WTC11 (cell line): ENCODE data around the gene ATN1. TPM values are rescaled to one million over a fixed set of nuclear protein-coding genes. Genes with fewer than 3 reads are reported as not detected.
A peak's percentile ranks its signal among the peaks of the same experiment; 100 is the strongest.

Experiments
- ATAC-seq: fragments of 200-7000 bp; cut with Tn5 transposase; 2 replicates; pipeline ENCODE4 v1.10.0; 2021; ENCODE audit warnings: mild to moderate bottlenecking, moderate library complexity
- CTCF ChIA-PET: fragments of 300-600 bp; sonication (Branson Sonifier 250); formaldehyde crosslinking; loops from one replicate; lab custom pipeline; 2021; ENCODE audit warnings: antibody characterized with exemption; lab: Charles Lee
- POLR2A ChIA-PET: fragments of 350-600 bp; sonication (Branson Sonifier 250); formaldehyde crosslinking; loops from one replicate; lab custom pipeline; 2021; ENCODE audit warnings: antibody characterized with exemption; lab: Charles Lee
- DNase-seq: peaks from one replicate; pipeline ENCODE4 v3.0.0; 2021; ENCODE audit warnings: low spot score
- H3K27ac Mint-ChIP-seq: 2 replicates; pipeline ENCODE4 v1.8.0; 2021; ENCODE audit warnings: mixed read lengths
- H3K27me3 Mint-ChIP-seq: 2 replicates; pipeline ENCODE4 v1.8.0; 2021; ENCODE audit warnings: low read depth, mild to moderate bottlenecking, moderate library complexity, mixed read lengths
- H3K36me3 Mint-ChIP-seq: 2 replicates; pipeline ENCODE4 v1.8.0; 2021; ENCODE audit warnings: mixed read lengths
- H3K4me1 Mint-ChIP-seq: 2 replicates; pipeline ENCODE4 v1.8.0; 2022; ENCODE audit warnings: mixed read lengths
- H3K4me3 Mint-ChIP-seq: 2 replicates; pipeline ENCODE4 v1.8.0; 2021; ENCODE audit warnings: mild to moderate bottlenecking, moderate library complexity, mixed read lengths
- H3K9me3 Mint-ChIP-seq: 2 replicates; pipeline ENCODE4 v1.8.0; 2021; ENCODE audit warnings: mixed read lengths
- FOXP1 ChIP-seq: sonication (generic); formaldehyde crosslinking; IDR thresholded peaks from 2 replicates; pipeline ENCODE4 v1.8.0; 2022; ENCODE audit warnings: missing genetic modification reagents, mild to moderate bottlenecking, moderate library complexity, borderline replicate concordance
- HMGA2 ChIP-seq: fragments of 250-450 bp; sonication (Bioruptor Pico); IDR thresholded peaks from 2 replicates; pipeline ENCODE4 v1.4.0; 2021; ENCODE audit warnings: mild to moderate bottlenecking, moderate library complexity
- IRF2 ChIP-seq: sonication (generic); formaldehyde crosslinking; IDR thresholded peaks from 2 replicates; pipeline ENCODE4 v1.8.0; 2022; ENCODE audit warnings: low read depth, missing genetic modification reagents, borderline replicate concordance
- JAZF1 ChIP-seq: fragments of 250-450 bp; sonication (Bioruptor Pico); IDR thresholded peaks from 2 replicates; pipeline ENCODE4 v1.9.0; 2021; ENCODE audit warnings: moderate library complexity, mild to moderate bottlenecking, inconsistent platforms
- KAT7 ChIP-seq: sonication (generic); formaldehyde crosslinking; IDR thresholded peaks from 2 replicates; pipeline ENCODE4 v1.8.1; 2023; ENCODE audit warnings: missing genetic modification reagents, mild to moderate bottlenecking, borderline replicate concordance
- NR3C1 ChIP-seq: sonication (generic); formaldehyde crosslinking; conservative IDR thresholded peaks from 2 replicates; pipeline ENCODE4 v1.8.1; 2023; ENCODE audit warnings: low read depth, mild to moderate bottlenecking, missing genetic modification reagents
- RELA ChIP-seq: sonication (generic); formaldehyde crosslinking; IDR thresholded peaks from 2 replicates; pipeline ENCODE4 v1.8.1; 2022; ENCODE audit warnings: missing genetic modification reagents, mild to moderate bottlenecking, borderline replicate concordance
- SMAD4 ChIP-seq: sonication (generic); formaldehyde crosslinking; IDR thresholded peaks from 2 replicates; pipeline ENCODE4 v1.8.0; 2022; ENCODE audit warnings: mild to moderate bottlenecking, missing genetic modification reagents
- TCF7 ChIP-seq: sonication (generic); formaldehyde crosslinking; IDR thresholded peaks from 2 replicates; pipeline ENCODE4 v1.8.0; 2022; ENCODE audit warnings: mild to moderate bottlenecking, low read depth, missing genetic modification reagents, moderate library complexity
- ZNF671 ChIP-seq: fragments of 250-450 bp; sonication (Bioruptor Pico); IDR thresholded peaks from 2 replicates; pipeline ENCODE4 v1.8.0; 2021; ENCODE audit warnings: mild to moderate bottlenecking
- total RNA-seq: library from RNA; stranded (reverse); gene quantifications from 3 replicates; pipeline ENCODE4 v1.2.3, GENCODE V29; 2021
- TF ChIP-seq, protein P1 (sequence below): sonication (generic); formaldehyde crosslinking; IDR thresholded peaks from 2 replicates; pipeline ENCODE4 v1.8.0; 2022; ENCODE audit warnings: mild to moderate bottlenecking, missing genetic modification reagents
- TF ChIP-seq, protein P2 (sequence below): sonication (generic); formaldehyde crosslinking; conservative IDR thresholded peaks from 2 replicates; pipeline ENCODE4 v1.8.1; 2023; ENCODE audit warnings: mild to moderate bottlenecking, low read depth, missing genetic modification reagents, moderate library complexity
- TF ChIP-seq, protein P3 (sequence below): sonication (generic); formaldehyde crosslinking; IDR thresholded peaks from 2 replicates; pipeline ENCODE4 v1.8.1; 2022; ENCODE audit warnings: low read depth, mild to moderate bottlenecking, moderate library complexity, missing genetic modification reagents, borderline replicate concordance
- TF ChIP-seq, protein P4 (sequence below): sonication (generic); formaldehyde crosslinking; IDR thresholded peaks from 2 replicates; pipeline ENCODE4 v1.8.0; 2022; ENCODE audit warnings: mild to moderate bottlenecking, missing genetic modification reagents
- TF ChIP-seq, protein P5 (sequence below): fragments of 250-450 bp; sonication (Bioruptor Pico); IDR thresholded peaks from 2 replicates; pipeline ENCODE4 v1.9.0; 2021; ENCODE audit warnings: mild to moderate bottlenecking
- TF ChIP-seq, protein P6 (sequence below): sonication (generic); formaldehyde crosslinking; IDR thresholded peaks from 2 replicates; pipeline ENCODE4 v1.8.0; 2022; ENCODE audit warnings: mild to moderate bottlenecking, missing genetic modification reagents
- TF ChIP-seq, protein P7 (sequence below): sonication (generic); formaldehyde crosslinking; IDR thresholded peaks from 2 replicates; pipeline ENCODE4 v1.8.0; 2023; ENCODE audit warnings: missing genetic modification reagents
- TF ChIP-seq, protein P8 (sequence below): sonication (generic); formaldehyde crosslinking; conservative IDR thresholded peaks from 2 replicates; pipeline ENCODE4 v1.8.1; 2022; ENCODE audit warnings: mild to moderate bottlenecking, missing genetic modification reagents
- TF ChIP-seq, protein P9 (sequence below): sonication (generic); formaldehyde crosslinking; IDR thresholded peaks from 2 replicates; pipeline ENCODE4 v1.8.1; 2023; ENCODE audit warnings: mild to moderate bottlenecking, missing genetic modification reagents, moderate library complexity

Gene ATN1
- total RNA-seq, 1 experiment from 2014 or later = 87.1 TPM

DNA sequence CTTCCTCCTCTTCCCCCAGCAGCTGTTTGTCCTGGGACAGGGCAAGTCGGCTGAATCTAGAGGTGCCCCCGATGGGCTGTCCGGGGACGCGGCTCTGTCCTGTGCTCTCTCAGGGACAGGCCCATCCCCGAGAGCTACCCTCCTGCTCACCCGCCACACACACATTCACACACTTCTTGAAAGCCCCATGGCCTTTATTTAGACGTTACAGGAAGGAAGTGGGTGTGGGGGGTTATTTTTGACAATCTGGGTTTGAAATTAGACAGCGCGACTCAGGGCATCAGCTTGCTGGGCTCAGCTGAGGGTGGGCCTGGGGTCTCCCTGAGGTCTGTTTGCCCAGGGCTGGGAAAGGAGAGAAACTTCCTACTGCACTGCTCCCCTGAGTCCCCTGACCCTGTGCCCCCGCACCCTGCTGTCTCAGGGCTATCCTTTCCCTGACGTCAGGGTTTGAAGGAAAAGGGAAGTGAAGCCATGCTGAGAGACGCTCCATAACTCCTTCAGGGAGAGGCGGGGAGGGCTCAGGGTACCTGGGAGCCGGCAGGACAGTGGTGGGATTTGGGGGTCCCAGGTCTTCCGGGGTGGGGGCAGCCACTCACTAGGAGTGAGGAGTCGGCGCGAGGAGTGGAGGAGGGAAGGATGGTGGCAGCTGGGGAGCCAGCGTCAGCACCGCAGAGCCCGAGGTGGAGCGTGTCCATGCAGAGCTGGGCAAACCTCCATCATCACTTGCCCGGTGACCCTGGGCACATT lies 31.5 kb downstream of the ATN1 start (continued):
- no peak for TF ChIP-seq IRF2 (CRISPR knock-in tag)
- no peak for TF ChIP-seq JAZF1 (CRISPR knock-in tag)
- TF ChIP-seq HMGA2 (CRISPR knock-in tag) = no peak
- TF ChIP-seq, protein P1, sequence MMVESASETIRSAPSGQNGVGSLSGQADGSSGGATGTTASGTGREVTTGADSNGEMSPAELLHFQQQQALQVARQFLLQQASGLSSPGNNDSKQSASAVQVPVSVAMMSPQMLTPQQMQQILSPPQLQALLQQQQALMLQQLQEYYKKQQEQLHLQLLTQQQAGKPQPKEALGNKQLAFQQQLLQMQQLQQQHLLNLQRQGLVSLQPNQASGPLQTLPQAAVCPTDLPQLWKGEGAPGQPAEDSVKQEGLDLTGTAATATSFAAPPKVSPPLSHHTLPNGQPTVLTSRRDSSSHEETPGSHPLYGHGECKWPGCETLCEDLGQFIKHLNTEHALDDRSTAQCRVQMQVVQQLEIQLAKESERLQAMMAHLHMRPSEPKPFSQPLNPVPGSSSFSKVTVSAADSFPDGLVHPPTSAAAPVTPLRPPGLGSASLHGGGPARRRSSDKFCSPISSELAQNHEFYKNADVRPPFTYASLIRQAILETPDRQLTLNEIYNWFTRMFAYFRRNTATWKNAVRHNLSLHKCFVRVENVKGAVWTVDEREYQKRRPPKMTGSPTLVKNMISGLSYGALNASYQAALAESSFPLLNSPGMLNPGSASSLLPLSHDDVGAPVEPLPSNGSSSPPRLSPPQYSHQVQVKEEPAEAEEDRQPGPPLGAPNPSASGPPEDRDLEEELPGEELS (CRISPR knock-in tag) = no peak
- TF ChIP-seq, protein P2, sequence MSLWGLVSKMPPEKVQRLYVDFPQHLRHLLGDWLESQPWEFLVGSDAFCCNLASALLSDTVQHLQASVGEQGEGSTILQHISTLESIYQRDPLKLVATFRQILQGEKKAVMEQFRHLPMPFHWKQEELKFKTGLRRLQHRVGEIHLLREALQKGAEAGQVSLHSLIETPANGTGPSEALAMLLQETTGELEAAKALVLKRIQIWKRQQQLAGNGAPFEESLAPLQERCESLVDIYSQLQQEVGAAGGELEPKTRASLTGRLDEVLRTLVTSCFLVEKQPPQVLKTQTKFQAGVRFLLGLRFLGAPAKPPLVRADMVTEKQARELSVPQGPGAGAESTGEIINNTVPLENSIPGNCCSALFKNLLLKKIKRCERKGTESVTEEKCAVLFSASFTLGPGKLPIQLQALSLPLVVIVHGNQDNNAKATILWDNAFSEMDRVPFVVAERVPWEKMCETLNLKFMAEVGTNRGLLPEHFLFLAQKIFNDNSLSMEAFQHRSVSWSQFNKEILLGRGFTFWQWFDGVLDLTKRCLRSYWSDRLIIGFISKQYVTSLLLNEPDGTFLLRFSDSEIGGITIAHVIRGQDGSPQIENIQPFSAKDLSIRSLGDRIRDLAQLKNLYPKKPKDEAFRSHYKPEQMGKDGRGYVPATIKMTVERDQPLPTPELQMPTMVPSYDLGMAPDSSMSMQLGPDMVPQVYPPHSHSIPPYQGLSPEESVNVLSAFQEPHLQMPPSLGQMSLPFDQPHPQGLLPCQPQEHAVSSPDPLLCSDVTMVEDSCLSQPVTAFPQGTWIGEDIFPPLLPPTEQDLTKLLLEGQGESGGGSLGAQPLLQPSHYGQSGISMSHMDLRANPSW (CRISPR knock-in tag) = no peak
- no peak for TF ChIP-seq ZNF671
- TF ChIP-seq, protein P3, sequence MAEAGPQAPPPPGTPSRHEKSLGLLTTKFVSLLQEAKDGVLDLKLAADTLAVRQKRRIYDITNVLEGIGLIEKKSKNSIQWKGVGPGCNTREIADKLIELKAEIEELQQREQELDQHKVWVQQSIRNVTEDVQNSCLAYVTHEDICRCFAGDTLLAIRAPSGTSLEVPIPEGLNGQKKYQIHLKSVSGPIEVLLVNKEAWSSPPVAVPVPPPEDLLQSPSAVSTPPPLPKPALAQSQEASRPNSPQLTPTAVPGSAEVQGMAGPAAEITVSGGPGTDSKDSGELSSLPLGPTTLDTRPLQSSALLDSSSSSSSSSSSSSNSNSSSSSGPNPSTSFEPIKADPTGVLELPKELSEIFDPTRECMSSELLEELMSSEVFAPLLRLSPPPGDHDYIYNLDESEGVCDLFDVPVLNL = no peak
- TF ChIP-seq NR3C1 (CRISPR knock-in tag) = no peak
- TF ChIP-seq, protein P4, sequence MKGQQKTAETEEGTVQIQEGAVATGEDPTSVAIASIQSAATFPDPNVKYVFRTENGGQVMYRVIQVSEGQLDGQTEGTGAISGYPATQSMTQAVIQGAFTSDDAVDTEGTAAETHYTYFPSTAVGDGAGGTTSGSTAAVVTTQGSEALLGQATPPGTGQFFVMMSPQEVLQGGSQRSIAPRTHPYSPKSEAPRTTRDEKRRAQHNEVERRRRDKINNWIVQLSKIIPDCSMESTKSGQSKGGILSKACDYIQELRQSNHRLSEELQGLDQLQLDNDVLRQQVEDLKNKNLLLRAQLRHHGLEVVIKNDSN (CRISPR knock-in tag) = no peak
- TF ChIP-seq, protein P5, sequence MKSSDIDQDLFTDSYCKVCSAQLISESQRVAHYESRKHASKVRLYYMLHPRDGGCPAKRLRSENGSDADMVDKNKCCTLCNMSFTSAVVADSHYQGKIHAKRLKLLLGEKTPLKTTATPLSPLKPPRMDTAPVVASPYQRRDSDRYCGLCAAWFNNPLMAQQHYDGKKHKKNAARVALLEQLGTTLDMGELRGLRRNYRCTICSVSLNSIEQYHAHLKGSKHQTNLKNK (CRISPR knock-in tag) = no peak
- no peak for TF ChIP-seq SMAD4 (CRISPR knock-in tag)
- TF ChIP-seq, protein P6, sequence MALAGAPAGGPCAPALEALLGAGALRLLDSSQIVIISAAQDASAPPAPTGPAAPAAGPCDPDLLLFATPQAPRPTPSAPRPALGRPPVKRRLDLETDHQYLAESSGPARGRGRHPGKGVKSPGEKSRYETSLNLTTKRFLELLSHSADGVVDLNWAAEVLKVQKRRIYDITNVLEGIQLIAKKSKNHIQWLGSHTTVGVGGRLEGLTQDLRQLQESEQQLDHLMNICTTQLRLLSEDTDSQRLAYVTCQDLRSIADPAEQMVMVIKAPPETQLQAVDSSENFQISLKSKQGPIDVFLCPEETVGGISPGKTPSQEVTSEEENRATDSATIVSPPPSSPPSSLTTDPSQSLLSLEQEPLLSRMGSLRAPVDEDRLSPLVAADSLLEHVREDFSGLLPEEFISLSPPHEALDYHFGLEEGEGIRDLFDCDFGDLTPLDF (CRISPR knock-in tag) = no peak
- no peak for TF ChIP-seq KAT7 (CRISPR knock-in tag)
- TF ChIP-seq, all 79 proteins: peak for 0

DNA sequence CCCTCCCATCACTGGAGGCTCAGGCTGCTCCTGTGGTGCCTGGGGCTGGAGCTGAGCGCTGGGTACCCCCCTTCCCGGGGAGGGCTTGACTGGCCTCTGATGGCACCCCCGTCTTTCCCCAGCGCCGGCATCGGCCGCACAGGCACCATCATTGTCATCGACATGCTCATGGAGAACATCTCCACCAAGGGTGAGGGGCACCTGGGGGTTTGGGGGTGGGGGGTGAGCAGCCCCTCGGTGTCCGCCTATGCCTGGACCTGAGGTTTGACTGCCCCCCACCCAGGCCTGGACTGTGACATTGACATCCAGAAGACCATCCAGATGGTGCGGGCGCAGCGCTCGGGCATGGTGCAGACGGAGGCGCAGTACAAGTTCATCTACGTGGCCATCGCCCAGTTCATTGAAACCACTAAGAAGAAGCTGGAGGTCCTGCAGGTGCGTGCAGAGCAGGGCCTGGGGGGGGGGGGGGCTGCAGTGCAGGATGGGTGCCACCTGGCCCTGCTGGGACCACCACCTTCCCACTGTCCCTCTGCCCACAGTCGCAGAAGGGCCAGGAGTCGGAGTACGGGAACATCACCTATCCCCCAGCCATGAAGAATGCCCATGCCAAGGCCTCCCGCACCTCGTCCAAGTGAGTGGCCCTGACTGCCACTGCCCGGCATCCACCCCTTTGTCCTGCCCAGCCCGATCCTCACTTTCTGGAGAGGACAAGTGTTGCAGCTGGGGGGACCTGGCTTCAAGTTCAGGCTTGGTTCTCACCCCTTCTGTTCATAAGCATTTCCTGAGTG lies 32.2 kb downstream of the ATN1 start:
- peaks cover 43% of the 10 kb centered on the region for H3K4me1 Mint-ChIP-seq
- H3K4me3 Mint-ChIP-seq = no peak overlapping the region
- ATAC-seq (no peak), DNase-seq (no peak)
- no peaks in the 10 kb centered on the region for H3K36me3 Mint-ChIP-seq
- H3K27me3 Mint-ChIP-seq = no peaks in the 10 kb centered on the region
- H3K9me3 Mint-ChIP-seq = no peaks in the 10 kb centered on the region
- ChIA-PET CTCF (interaction anchor here (0.6 to 9.7 kb wide), 10 partner anchors 7 to 230 kb away, joined by 3 to 296 read pairs (median 9); partner anchors contain the start of genes C12orf57, PEX5 and RNU7-1), POLR2A (interaction anchor here (0.6 to 6.6 kb wide), 4 partner anchors 14 to 120 kb away, joined by 4 to 167 read pairs (median 12); partner anchors contain the start of genes C12orf57 and RNU7-1)
- H3K27ac Mint-ChIP-seq = peak overlapping the region; percentile 33; the same call in 1 of the 2 replicates
- TF ChIP-seq, protein P7, sequence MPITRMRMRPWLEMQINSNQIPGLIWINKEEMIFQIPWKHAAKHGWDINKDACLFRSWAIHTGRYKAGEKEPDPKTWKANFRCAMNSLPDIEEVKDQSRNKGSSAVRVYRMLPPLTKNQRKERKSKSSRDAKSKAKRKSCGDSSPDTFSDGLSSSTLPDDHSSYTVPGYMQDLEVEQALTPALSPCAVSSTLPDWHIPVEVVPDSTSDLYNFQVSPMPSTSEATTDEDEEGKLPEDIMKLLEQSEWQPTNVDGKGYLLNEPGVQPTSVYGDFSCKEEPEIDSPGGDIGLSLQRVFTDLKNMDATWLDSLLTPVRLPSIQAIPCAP (CRISPR knock-in tag) = no peak
- TF ChIP-seq FOXP1 (CRISPR knock-in tag) (no peak), RELA (no peak), HMGA2 (CRISPR knock-in tag) (no peak), TCF7 (CRISPR knock-in tag) (no peak)
- TF ChIP-seq, protein P8, sequence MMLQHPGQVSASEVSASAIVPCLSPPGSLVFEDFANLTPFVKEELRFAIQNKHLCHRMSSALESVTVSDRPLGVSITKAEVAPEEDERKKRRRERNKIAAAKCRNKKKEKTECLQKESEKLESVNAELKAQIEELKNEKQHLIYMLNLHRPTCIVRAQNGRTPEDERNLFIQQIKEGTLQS (CRISPR knock-in tag) = no peak
- TF ChIP-seq, protein P9, sequence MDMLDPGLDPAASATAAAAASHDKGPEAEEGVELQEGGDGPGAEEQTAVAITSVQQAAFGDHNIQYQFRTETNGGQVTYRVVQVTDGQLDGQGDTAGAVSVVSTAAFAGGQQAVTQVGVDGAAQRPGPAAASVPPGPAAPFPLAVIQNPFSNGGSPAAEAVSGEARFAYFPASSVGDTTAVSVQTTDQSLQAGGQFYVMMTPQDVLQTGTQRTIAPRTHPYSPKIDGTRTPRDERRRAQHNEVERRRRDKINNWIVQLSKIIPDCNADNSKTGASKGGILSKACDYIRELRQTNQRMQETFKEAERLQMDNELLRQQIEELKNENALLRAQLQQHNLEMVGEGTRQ (CRISPR knock-in tag) = no peak
